ENCODE results near the gene SLC38A2.
"Not testable (repeated sequence)": the region's sequence is repeated elsewhere in the genome, so short reads cannot be mapped to it uniquely, and the experiment has no call there.

Gene SLC38A2

GRCh38 chr12:46360370-46360769, 12.2 kb downstream of the SLC38A2 start:
- DNase-seq, result no peak

DNA sequence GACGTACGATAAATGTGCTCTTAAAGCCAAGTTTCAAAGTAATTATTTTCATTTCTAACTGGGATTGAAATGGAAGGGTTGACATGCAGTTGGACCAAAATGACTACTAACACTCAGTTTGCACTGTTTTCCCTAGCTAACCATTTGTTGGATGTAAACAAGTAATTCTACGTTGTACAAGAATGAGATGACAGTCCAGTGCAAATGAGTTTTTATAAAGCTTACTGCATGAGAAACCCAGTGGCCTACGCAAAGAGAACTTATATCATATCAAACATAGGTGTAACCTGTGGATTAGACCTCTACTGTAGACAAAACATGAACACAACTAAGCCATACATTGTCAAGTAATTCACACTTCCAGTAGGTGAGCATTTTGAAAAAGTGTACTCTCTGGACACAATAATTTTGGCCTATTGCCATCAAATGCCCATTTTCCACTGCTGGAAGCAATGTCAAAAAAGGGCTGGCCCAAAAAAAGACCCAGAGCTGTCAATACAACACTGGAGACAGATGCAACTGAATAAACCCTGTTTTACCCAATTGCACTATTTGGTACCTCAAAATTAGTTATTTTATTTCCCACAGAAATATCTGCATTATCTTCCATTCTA, 12.8 kb downstream of the SLC38A2 start:
- no peak for DNase-seq

DNA sequence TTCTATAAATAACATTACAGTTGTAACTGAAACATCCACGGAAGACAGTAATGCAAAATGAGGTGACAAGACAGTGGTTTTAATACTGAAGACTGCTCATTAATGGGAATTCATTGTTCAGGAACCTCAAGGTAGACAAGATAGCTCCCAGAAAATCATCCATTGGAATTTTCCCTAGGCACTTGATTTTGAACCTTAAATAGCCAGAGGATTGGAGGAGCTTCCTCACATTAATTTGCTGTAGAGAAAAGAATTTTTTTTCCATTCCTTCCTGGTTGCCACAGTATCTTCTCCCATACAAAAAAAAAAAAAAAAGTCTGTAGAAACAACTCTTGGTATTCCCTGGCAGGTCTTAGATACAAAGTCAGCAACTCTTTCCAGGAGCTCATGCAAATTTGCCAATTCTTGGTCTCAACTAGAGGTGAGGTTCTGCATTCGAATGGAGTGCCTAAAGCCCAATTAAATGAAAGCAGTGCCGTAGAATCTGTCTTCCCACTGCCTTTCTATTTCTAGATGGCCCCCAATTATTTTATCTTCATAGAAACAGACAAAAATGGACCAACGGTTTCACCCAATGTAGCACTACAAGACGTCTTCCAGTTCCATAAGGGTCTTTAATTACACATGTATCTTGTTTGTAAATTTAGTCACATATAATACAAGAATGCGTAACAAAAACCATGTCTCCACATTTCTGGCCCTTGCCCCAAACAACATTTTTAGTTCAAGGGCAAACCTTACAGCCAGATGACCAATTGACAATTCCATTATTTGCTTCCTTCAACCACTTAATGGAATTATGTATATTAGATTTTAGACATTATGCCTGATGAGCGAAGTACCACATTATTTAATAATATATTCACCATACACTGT, 13.5 kb downstream of the SLC38A2 start:
- DNase-seq, result no peak

- no peak for DNase-seq
These were observed 14.3 kb downstream of the SLC38A2 start for GRCh38 chr12:46358325-46358700.

GRCh38 chr12:46357438-46358324, 14.9 kb downstream of the SLC38A2 start:
- DNase-seq, result no peak

DNA sequence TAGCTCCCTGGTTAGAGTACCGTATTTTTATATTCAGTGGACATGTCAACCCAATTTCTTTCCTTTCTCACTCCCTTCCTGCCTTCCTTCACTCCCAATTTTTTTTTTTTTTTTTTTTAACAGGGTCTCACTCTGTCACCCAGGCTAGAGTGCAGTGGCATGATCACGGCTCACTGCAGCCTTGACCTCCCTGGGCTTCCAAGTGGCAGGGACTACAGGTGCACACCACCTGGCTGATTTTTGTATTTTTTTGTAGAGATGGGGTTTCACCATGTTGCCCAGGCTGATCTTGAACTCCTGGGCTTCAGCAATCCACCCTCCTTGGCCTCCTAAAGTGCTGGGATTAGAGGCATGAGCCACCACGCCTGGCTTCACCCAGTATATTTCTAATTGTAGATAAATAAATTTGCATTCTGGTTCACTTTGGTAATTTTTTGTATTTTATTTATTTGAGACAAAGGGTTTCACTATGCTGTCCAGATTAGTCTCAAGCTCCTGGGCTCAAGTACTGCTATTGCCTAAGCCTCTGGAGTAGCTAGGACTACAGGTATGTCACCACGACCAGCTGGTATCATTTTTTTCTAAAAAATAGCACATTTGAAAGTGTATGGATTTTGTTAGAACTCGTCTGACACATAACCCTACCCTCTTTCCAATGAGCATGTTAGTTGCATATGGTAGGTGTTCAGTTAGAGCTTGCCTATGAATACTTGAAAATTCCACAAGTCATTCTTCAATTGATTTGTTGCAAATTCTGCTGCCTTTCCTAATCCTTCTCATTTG, 15.7 kb downstream of the SLC38A2 start:
- no peak for DNase-seq

- no peak for DNase-seq
These were observed 17.8 kb downstream of the SLC38A2 start for GRCh38 chr12:46354802-46355199.

GRCh38 chr12:46354111-46354801, 18.3 kb downstream of the SLC38A2 start:
- no peak for DNase-seq

DNA sequence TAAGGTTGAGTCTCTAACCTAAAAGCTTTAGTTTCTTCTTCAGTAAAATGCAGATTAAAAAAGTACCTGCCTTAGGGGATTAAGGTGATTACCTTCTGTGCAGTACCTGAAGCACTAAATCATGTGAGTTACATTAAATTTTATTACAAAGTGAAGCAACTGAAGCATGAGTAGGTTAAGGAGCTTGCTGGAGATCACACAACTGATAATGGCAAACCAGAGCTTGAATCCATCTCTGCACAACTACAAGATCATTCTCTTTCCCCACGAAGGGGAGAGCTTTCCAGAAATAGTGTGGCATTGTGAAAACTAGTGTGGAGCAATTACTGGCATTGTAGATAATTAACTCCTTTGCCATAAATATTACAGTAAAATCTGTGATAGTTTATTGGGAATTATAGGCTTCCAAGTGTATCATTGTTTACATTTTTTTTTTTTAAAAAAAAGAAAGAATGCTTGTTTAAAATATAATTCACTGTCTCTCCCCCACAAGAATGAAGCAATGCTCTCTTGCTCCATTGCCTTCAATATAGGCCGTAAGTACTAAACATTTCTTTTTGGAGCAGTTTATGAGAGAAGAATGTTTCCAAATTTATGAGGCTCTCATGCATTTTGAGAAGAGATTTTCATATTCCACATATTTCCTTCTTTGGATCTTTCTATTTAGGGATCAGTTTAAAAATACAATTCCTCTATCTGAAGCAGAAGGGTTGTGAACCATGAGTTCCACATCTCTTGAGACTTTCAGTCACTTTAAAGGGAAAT, 20.5 kb downstream of the SLC38A2 start:
- no peak for DNase-seq

GRCh38 chr12:46351138-46351537, 21.4 kb downstream of the SLC38A2 start:
- no peak for DNase-seq

- no peak for DNase-seq
These were observed 23.3 kb downstream of the SLC38A2 start for GRCh38 chr12:46349253-46349652.

- DNase-seq, result no peak
These were observed 29.3 kb downstream of the SLC38A2 start for GRCh38 chr12:46343118-46343852.

DNA sequence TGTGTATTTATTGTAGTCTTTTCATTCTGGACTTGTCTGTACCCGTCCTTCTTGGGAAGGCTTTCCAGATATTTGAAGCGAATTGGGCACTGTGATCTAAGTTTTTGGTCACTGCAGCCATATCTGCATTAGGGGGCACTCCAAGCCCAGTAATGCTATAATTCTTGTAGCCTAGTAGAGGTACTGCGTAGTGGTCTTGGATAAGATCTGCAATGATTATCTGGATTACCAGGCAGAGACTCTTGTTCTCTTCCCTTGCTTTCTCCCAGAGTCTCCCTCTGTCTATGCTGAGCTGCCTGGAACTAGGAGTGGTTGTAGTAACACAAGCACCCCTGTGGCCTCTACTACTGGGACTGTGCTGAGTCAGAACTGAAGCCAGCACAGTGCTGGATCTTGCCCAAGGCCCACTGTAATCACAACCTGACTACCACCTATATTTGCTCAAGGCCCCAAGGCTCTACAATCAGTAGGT, 30.0 kb downstream of the SLC38A2 start:
- DNase-seq, result no peak

DNA sequence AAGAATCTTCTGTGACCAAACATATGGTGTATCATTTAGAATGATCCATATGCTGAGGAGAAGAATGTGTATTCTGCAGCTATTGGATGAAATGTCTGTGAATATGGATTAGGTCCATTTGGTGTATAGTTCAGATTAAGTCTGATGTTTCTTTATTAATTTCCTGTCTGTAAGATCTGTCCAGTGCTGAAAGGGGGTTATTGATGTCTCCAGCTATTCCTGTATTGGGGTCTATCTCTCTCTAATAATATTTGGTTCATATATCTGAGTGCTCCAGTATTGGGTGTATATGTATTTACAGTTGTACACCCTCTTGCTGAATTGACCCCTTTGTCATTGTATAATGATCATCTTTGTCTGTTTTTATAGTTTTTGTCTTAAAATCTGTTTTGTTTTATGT, 33.5 kb downstream of the SLC38A2 start:
- DNase-seq, result no peak

GRCh38 chr12:46332260-46332659, 40.3 kb downstream of the SLC38A2 start:
- DNase-seq, result no peak

GRCh38 chr12:46325075-46325474, 47.5 kb downstream of the SLC38A2 start:
- DNase-seq, result not testable (repeated sequence)

DNA sequence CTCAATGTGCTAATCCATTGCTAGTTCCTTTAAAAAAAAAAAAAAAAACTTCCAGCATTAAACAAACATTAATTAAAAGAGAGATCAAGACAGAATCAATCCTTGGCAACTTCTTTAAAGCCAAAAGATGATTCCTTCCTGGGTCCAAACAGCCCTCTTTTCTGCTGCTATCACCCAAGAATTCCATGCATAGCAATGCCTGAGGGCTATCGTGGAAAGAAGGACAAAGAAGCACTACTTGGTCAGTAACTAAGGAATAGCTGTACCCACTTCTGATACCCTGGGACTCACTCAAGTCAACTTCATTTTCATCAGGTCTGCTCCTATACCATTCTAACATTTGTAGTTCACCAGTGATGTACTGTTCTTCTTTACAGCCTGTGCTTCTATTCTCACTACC, 51.8 kb downstream of the SLC38A2 start:
- DNase-seq, result no peak

DNA sequence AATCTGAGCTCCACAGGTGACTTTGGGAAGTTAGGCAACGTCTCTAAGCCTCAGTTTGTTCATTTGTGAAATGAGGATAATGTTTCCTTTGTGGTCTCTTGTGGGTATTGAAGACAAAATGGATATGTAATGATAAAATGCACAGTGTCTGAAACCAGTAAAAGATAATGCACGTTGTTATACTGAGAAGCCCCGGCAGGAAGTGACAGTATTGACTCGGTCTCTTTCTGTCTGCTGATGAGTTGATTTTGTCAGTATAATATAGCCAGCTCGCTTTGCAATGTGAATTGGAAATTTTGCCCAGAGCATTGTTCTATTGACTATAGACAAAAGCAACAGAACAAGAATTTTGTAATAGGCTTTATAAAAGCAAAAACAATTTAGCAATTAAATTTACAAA, 54.5 kb downstream of the SLC38A2 start:
- DNase-seq, result no peak
